ENCODE data around the gene DIS3L. TPM values are rescaled to one million over a fixed set of nuclear protein-coding genes. Genes with fewer than 3 reads are reported as not detected.

Gene DIS3L
- total RNA-seq, 1 donor = 40.5 TPM

DNA sequence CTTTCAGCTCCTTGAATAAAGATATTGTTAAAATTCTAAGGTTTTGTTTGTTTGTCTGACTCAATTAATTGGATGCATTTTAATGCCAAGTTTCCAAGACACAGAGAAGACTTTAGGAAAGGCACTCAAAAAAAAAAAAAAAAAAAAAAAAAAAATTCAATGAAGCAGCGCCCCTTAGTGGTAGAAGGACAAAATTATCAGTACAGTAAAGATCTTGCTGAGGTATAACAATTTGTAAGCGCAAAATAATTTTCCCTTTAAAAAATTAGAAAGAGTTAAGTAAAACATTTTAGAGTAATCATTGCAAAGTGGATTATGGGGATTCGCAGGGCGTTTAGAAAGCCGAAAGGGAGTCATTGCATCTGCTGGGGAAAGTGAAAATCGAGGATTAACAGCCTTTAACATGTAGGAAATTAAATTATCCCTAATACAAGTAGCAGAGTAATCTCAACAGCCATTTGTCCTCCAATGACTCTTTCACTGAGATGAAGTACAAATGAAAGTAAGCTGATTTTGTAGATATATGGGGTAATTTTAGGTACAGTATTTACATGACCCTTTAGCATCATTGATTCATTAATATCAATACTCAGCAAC is 5.8 kb upstream of the DIS3L start:
- Histone ChIP-seq H3K4me1 (ENCODE audit: insufficient read depth, low read length) (no peaks in the 10 kb centered on the region), H3K27me3 (ENCODE audit: insufficient read depth, low read length) (no peaks in the 10 kb centered on the region), H3K36me3 (ENCODE audit: insufficient read depth, low read length) (no peaks in the 10 kb centered on the region), H3K4me2 (ENCODE audit: insufficient read depth, low read length) (no peak overlapping the region), H3K4me3 (ENCODE audit: insufficient read depth, low read length) (no peak overlapping the region), H4K20me1 (ENCODE audit: insufficient read depth, low read length) (no peaks in the 10 kb centered on the region), H3K9me3 (ENCODE audit: low read depth, low read length) (no peaks in the 10 kb centered on the region), H2AFZ (ENCODE audit: low read length) (no peak overlapping the region), H3K27ac (ENCODE audit: low read depth, low read length) (no peak overlapping the region), H3K79me2 (ENCODE audit: insufficient read depth, low read length) (no peaks in the 10 kb centered on the region)
- peak; percentile 73 for DNase-seq (ENCODE audit: insufficient read length, low spot score, missing footprints)
- TF ChIP-seq, protein P1, sequence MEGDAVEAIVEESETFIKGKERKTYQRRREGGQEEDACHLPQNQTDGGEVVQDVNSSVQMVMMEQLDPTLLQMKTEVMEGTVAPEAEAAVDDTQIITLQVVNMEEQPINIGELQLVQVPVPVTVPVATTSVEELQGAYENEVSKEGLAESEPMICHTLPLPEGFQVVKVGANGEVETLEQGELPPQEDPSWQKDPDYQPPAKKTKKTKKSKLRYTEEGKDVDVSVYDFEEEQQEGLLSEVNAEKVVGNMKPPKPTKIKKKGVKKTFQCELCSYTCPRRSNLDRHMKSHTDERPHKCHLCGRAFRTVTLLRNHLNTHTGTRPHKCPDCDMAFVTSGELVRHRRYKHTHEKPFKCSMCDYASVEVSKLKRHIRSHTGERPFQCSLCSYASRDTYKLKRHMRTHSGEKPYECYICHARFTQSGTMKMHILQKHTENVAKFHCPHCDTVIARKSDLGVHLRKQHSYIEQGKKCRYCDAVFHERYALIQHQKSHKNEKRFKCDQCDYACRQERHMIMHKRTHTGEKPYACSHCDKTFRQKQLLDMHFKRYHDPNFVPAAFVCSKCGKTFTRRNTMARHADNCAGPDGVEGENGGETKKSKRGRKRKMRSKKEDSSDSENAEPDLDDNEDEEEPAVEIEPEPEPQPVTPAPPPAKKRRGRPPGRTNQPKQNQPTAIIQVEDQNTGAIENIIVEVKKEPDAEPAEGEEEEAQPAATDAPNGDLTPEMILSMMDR (IDR thresholded peaks at IDR 0.05; ENCODE audit: extremely low read depth, low read depth, low read length) = peak; percentile 70

DNA sequence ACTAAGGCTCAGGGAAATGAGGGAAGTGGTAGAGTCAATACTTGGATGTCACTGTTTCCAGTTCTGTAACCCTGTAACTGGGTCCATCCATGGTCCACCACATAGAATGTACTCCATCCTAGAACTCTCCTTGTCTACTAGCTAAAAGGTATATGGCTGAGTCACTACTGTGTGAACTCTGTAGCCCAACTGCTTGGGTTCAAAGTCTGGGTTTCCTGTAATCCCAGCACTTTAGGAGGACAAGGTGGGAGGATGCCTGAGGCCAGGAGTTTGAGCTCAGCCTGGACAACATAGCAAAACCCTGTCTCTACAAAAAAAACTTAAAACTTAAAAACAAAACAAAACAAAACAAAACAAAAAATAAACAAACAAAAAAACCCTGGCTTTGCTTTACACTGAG is 5.3 kb upstream of the DIS3L start:
- TF ChIP-seq, protein P1 (IDR thresholded peaks at IDR 0.05; ENCODE audit: extremely low read depth, low read depth, low read length) = no peak
- DNase-seq (ENCODE audit: insufficient read length, low spot score, missing footprints) = no peak
- no peaks in the 10 kb centered on the region for H3K36me3 ChIP-seq (ENCODE audit: insufficient read depth, low read length)
- no peak overlapping the region for H3K4me3 ChIP-seq (ENCODE audit: insufficient read depth, low read length)
- H4K20me1 ChIP-seq (ENCODE audit: insufficient read depth, low read length) = no peaks in the 10 kb centered on the region
- no peaks in the 10 kb centered on the region for H3K27me3 ChIP-seq (ENCODE audit: insufficient read depth, low read length)
- no peaks in the 10 kb centered on the region for H3K9me3 ChIP-seq (ENCODE audit: low read depth, low read length)
- no peak overlapping the region for H3K27ac ChIP-seq (ENCODE audit: low read depth, low read length)
- H3K4me2 ChIP-seq (ENCODE audit: insufficient read depth, low read length) = no peak overlapping the region
- H3K4me1 ChIP-seq (ENCODE audit: insufficient read depth, low read length) = peaks cover 4% of the 10 kb centered on the region
- H2AFZ ChIP-seq (ENCODE audit: low read length) = no peak overlapping the region
- no peaks in the 10 kb centered on the region for H3K79me2 ChIP-seq (ENCODE audit: insufficient read depth, low read length)

GRCh38 chr15:66288551-66289185 is 4.7 kb upstream of the DIS3L start:
- Histone ChIP-seq H3K4me3 (ENCODE audit: insufficient read depth, low read length) (no peak overlapping the region), H3K36me3 (ENCODE audit: insufficient read depth, low read length) (no peaks in the 10 kb centered on the region), H3K4me1 (ENCODE audit: insufficient read depth, low read length) (peaks cover 4% of the 10 kb centered on the region), H3K27ac (ENCODE audit: low read depth, low read length) (no peak overlapping the region), H3K4me2 (ENCODE audit: insufficient read depth, low read length) (no peak overlapping the region), H3K79me2 (ENCODE audit: insufficient read depth, low read length) (no peaks in the 10 kb centered on the region), H3K27me3 (ENCODE audit: insufficient read depth, low read length) (no peaks in the 10 kb centered on the region), H2AFZ (ENCODE audit: low read length) (no peak overlapping the region), H4K20me1 (ENCODE audit: insufficient read depth, low read length) (no peaks in the 10 kb centered on the region), H3K9me3 (ENCODE audit: low read depth, low read length) (no peaks in the 10 kb centered on the region)
- TF ChIP-seq, protein P1 (IDR thresholded peaks at IDR 0.05; ENCODE audit: extremely low read depth, low read depth, low read length) = no peak
- DNase-seq (ENCODE audit: insufficient read length, low spot score, missing footprints) = peak; percentile 23

GRCh38 chr15:66290007-66290406 is 3.4 kb upstream of the DIS3L start:
- Histone ChIP-seq H2AFZ (ENCODE audit: low read length) (no peak overlapping the region), H4K20me1 (ENCODE audit: insufficient read depth, low read length) (no peaks in the 10 kb centered on the region), H3K79me2 (ENCODE audit: insufficient read depth, low read length) (peaks cover 1% of the 10 kb centered on the region), H3K27ac (ENCODE audit: low read depth, low read length) (no peak overlapping the region), H3K36me3 (ENCODE audit: insufficient read depth, low read length) (no peaks in the 10 kb centered on the region), H3K4me1 (ENCODE audit: insufficient read depth, low read length) (peaks cover 16% of the 10 kb centered on the region), H3K9me3 (ENCODE audit: low read depth, low read length) (no peaks in the 10 kb centered on the region), H3K27me3 (ENCODE audit: insufficient read depth, low read length) (no peaks in the 10 kb centered on the region), H3K4me2 (ENCODE audit: insufficient read depth, low read length) (no peak overlapping the region), H3K4me3 (ENCODE audit: insufficient read depth, low read length) (no peak overlapping the region)
- TF ChIP-seq, protein P1 (IDR thresholded peaks at IDR 0.05; ENCODE audit: extremely low read depth, low read depth, low read length) = no peak
- DNase-seq (ENCODE audit: insufficient read length, low spot score, missing footprints) = no peak

Data from osteoblast (primary cell).